Psoas muscle (tissue), 8 donors: ENCODE measurements around the gene UGT1A5. TPM values are rescaled to one million over a fixed set of nuclear protein-coding genes. Genes with fewer than 3 reads are reported as not detected.
A peak's percentile ranks its signal among the peaks of the same experiment; 100 is the strongest.
"Not testable (repeated sequence)": the region's sequence is repeated elsewhere in the genome, so short reads cannot be mapped to it uniquely, and the experiment has no call there.

Experiments used
- ATAC-seq, 4 donors: fragments of 200-7000 bp; cut with Tn5 transposase; one replicate each; pipeline ENCODE4 v1.9.1; 2020; ENCODE audit warnings: moderate library complexity in 3 of 4, mild to moderate bottlenecking in 2 of 4
- DNase-seq, 2 donors: peaks; one replicate each; pipeline ENCODE4 v3.0.0-alpha.2; 2020
- H3K27ac ChIP-seq: fragments of 200-600 bp; one replicate; pipeline ENCODE4 v1.8.0; 2022
- H3K27me3 ChIP-seq, 3 donors: fragments of 200-600 bp in 1 of 3; one replicate each; pipeline versions ENCODE4 v1.6.1 to v1.8.0; 2013 to 2022; ENCODE audit warnings: low read length in 2 of 3, mild to moderate bottlenecking in 2 of 3, moderate library complexity in 1 of 3; ENCODE audit not compliant: insufficient read depth in 3 of 3
- H3K36me3 ChIP-seq, 2 donors: fragments of 200-600 bp in 1 of 2; one replicate each; pipeline versions ENCODE4 v1.6.1 to v1.8.0; 2013 to 2022; ENCODE audit warnings: low read depth in 1 of 2, mild to moderate bottlenecking in 1 of 2, moderate library complexity in 1 of 2; ENCODE audit not compliant: insufficient read depth in 1 of 2
- H3K4me1 ChIP-seq: fragments of 200-600 bp; one replicate; pipeline ENCODE4 v1.8.0; 2022
- H3K4me3 ChIP-seq: fragments of 200-600 bp; one replicate; pipeline ENCODE4 v1.8.0; 2022; ENCODE audit warnings: mild to moderate bottlenecking
- H3K9me3 ChIP-seq: fragments of 200-600 bp; one replicate; pipeline ENCODE4 v1.8.0; 2022
- CTCF ChIP-seq: fragments of 200-600 bp; IDR thresholded peaks from one replicate; pipeline ENCODE4 v1.8.0; 2022; ENCODE audit warnings: antibody characterized with exemption
- WGBS, 3 donors: extraction: QIAGEN DNeasy Blood & Tissue Kit; methylation state at CpG; one replicate each; pipeline versions ENCODE4 v1.1.6 to v1.1.7; 2013; 5-methylcytosine and 5-hydroxymethylcytosine counted together
- intact Hi-C, 2 donors: fragments of 100-400 bp; cut with DNase I; formaldehyde crosslinking; loops; one replicate each; pipeline versions ENCODE4 v1.11.0 to v1.14.2; 2022
- polyA plus RNA-seq, 3 donors: library from polyadenylated mRNA; stranded (reverse); fragments of 200-250 nt; gene quantifications; one replicate each; pipeline ENCODE4 v1.2.3, GENCODE V29; 2013
- total RNA-seq, 4 donors: library from RNA; stranded (reverse); fragmentation: NEBNext Ultra II Directional in 2 of 4; extraction: Animal tissue kit (Norgen Biotek cat#: 25700) in 2 of 4; gene quantifications; one replicate each; pipeline versions ENCODE4 v1.2.1 to v1.2.4, GENCODE V29; 2021 to 2023
- donor health status: healthy with polysubstance abuse.
- donor health status: DM: no; HTN: no; CAD: no; lungs with moderate emphysema.
- donor health status: Bipolar disorder and iron deficiency.
- donor health status: healthy.
- donor health status: DM: yes; HTN: yes; CAD: no.
- donor health status: DM: no; HTN: no; CAD: no.
- donor health status: DM: no; HTN: no; CAD: no.
- donor health status: DM: yes; HTN: yes; CAD: no.

Gene UGT1A5
- total and polyA plus RNA-seq, 7 donors: not detected

GRCh38 chr2:233699424-233700027, 13.2 kb upstream of the UGT1A5 start:
- Histone ChIP-seq H3K9me3 (peaks cover 2% of the 10 kb centered on the region), H3K4me1 (no peaks in the 10 kb centered on the region), H3K4me3 (no peak overlapping the region), H3K36me3 (no peaks in the 10 kb centered on the region), H3K27ac (no peak overlapping the region), H3K27me3 (no peaks in the 10 kb centered on the region)
- WGBS, 3 donors: 80 to 81% (median 81%) methylated on average over 8 of the region's 8 CpGs
- intact Hi-C loops: no loop called here
- DNase-seq: no peak
- ATAC-seq: no peak
- TF ChIP-seq CTCF: no peak

GRCh38 chr2:233700028-233700635, 12.6 kb upstream of the UGT1A5 start:
- Histone ChIP-seq H3K4me1 (no peaks in the 10 kb centered on the region), H3K9me3 (peaks cover 2% of the 10 kb centered on the region), H3K36me3 (no peaks in the 10 kb centered on the region), H3K4me3 (no peak overlapping the region), H3K27ac (no peak overlapping the region), H3K27me3 (peaks cover 0 to under 1% (median 0%) of the 10 kb centered on the region in 3 donors)
- TF ChIP-seq CTCF: no peak
- WGBS, 3 donors: 38 to 49% (median 40%) methylated on average over 1 of the region's 1 CpG
- DNase-seq (no peak), ATAC-seq (no peak)
- intact Hi-C loops: no loop called here

DNA sequence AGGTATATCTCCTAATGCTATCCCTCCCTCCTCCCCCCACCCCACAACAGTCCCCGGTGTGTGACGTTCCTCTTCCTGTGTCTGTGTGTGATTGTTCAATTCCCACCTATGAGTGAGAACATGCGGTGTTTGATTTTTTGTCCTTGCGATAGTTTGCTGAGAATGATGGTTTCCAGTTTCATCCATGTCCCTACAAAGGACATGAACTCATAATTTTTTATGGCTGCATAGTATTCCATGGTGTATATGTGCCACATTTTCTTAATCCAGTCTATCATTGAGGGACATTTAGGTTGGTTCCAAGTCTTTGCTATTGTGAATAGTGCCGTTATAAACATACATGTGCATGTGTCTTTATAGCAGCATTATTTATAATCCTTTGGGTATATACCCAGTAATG, 11.9 kb upstream of the UGT1A5 start:
- intact Hi-C loops: not testable (repeated sequence)

DNA sequence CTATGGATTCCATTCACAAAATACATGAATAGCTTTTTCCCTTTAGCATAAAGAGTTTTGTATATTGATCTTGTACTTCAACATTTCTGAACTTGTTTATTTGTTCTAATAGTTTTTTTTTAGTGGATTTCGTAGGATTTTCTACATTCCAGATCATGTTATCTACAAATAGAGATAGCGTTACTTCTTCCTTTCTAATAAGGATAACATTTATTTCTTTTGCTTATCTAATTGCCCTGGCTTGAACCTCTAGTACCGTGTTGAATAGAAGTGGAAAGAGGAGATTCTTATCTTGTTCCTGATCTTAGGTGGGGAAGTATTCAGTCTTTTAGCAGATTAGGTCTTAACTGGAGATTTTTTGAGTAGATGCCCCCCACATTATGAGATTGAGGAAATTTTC, 10.5 kb upstream of the UGT1A5 start:
- H3K27ac ChIP-seq: no peak overlapping the region
- peaks cover 2% of the 10 kb centered on the region for H3K9me3 ChIP-seq
- no peaks in the 10 kb centered on the region for H3K36me3 ChIP-seq
- 71 to 79% (median 75%) methylated on average over 3 of the region's 3 CpGs for WGBS, 3 donors
- H3K4me1 ChIP-seq: no peaks in the 10 kb centered on the region
- no peak for ATAC-seq
- DNase-seq: no peak
- H3K27me3 ChIP-seq: peaks cover 0 to 4% (median 0%) of the 10 kb centered on the region in 3 donors
- intact Hi-C loops: no loop called here
- TF ChIP-seq CTCF: no peak
- no peak overlapping the region for H3K4me3 ChIP-seq

More for the DNA sequence above, 11.9 kb upstream of the UGT1A5 start:
- not testable (repeated sequence) for H3K4me1 ChIP-seq, DNase-seq, H3K9me3 ChIP-seq, H3K4me3 ChIP-seq, H3K27ac ChIP-seq, ATAC-seq, H3K27me3 ChIP-seq, H3K36me3 ChIP-seq
- 94 to 98% (median 98%) methylated on average over 5 of the region's 5 CpGs for WGBS, 3 donors

DNA sequence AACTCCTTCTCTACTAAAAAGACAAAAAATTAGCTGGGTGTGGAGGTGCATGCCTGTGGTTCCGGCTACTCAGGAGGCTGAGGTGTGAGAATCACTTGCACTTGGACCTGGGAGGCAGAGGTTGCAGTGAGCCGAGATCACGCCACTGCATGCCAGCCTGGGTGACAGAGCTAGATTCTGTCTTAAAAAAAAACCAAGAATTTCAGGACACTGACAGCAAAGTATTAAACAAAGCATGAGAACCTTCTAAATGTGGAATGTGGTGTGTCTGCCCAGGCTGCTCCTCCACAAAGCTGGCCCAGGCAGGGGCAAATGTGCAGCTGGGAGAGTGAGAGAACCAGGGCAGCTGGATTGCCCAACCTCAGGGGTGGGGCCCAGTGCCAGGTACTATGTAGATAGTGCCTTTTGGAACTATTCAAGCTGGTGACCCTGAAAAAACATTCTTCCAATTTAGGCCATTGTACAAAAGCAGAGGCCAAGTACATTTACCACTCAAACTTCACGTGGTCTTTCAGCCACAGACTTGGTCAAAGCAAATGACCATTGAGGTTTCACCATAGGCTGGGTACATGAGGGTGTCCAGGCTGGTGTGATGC, 6.7 kb upstream of the UGT1A5 start:
- DNase-seq (peak in 1 of 2 donors; percentile 16), ATAC-seq (peak in 3 of 4 donors; percentile 33 to 40 (median 36))
- Histone ChIP-seq H3K36me3 (no peaks in the 10 kb centered on the region), H3K27me3 (peaks cover 0 to 4% (median 0%) of the 10 kb centered on the region in 3 donors), H3K4me3 (no peak overlapping the region), H3K9me3 (peaks cover 2% of the 10 kb centered on the region), H3K4me1 (no peaks in the 10 kb centered on the region), H3K27ac (no peak overlapping the region)
- intact Hi-C loops: no loop called here
- no peak for TF ChIP-seq CTCF
- 18 to 44% (median 22%) methylated on average over 4 of the region's 4 CpGs for WGBS, 3 donors
